ENCODE data around the gene TPST2.

Gene TPST2

DNA sequence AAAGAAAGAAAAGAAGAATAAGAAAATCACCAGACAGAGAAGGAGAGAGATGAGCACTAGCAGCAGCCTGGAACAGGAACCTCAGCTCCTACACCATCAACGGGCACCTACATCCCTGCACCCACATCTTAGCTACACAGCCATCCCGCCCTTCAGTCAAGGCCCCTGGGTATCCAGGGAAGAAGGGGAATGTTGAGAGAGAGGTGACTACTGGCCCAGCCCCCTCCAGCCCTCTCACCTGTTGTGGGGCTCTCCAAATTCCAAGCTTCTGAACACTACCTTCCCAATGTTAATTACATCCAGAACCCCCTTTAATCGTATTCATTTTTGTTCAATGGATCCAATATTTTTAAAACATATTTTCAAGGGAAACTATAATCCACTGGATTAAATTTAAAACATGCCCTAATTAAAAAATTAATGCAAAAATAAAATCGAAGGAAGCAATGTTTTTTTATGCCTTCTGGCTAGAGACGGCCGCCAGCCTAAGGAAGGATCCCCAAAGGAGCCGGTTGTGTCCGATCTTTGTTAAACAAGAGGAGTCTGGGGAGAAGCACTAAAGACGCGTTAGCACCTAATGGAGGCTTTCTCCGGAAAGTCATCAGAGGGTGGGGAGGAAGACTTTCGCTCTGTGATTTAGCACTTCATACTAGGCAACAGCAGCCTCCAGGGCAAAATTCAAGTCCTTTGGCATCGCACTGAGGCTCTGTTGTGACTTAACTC is 9.5 kb downstream of the TPST2 start:
- DNase-seq (ENCODE audit: low read depth in 2 of 2): no peak

DNA sequence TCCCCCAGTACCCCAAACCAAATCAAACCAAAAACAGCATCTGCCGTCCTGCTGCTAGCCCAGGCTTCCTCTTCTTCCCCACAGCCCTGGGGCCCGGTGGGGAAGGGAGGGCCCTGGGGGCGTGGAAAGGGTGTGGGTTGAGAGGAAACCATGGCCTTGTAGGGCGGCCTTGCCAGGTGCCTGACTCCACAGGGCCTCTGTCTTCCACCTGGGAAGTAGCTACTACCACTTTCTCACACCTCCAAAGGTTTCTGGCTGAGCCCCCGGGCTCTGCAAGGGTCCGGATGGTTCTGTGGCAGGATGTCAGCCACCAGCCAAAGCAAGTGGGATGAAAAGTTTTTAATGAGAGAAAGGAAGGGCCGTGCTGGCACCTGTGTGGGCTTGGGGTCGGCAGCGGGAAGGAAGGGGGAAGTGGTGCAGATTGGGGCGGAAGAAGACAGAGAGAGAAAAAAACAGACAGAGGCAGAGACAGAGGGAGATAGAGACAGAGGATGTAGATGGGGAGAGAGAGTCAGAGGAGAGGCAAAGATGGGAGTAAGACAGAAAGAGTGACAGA is 10.5 kb downstream of the TPST2 start:
- DNase-seq (ENCODE audit: low read depth in 2 of 2): no peak

DNA sequence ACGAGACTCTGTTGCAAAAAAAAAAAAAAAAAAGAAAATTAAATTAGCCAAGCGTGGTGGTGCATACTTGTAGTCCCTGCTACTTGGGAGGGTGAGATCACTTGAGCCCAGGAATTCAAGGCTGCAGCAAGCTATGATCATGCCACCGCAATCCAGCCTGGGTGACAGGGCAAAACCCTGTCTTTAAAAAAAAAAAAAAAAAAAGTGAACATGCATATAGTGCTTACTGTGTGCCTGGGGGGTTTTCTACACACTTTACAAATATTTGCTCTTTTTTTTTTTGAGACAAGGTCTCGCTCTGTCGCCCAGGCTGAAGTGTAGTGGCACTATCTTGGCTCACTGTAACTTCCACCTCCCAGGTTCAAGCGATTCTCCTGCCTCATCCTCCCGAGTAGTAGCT is 12.9 kb downstream of the TPST2 start:
- DNase-seq (ENCODE audit: low read depth in 2 of 2): no peak

DNA sequence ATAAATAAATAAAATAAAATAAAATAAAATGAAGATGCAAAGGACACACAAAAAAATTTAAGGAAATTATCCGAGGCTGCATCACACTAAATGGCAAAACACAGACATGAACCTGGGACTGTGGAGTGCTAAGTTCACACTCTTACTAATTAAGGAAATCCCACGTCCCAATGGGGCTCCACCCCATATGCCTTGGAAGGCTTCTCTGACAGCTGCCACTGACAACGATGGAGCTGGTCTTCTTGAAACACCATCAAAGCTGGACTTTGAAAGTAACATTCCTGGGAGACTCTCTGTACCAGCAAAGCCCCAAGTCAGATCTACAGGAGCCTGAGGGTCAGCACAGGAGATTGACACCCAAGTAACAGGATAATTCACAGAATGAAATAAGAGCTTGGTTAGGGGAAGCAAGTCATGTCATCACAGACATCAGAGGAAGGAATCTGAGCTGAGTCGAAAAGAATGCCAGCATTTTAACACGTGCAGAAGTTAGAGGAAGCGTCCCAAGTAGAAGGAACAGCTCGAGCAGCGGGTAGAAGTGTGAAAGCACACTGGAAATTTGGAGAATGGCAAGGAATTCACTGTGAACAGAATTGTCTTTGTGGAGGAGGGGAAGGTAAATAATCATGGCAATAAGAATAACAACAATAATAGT is 13.8 kb downstream of the TPST2 start:
- no peak for DNase-seq (ENCODE audit: low read depth in 2 of 2)

DNA sequence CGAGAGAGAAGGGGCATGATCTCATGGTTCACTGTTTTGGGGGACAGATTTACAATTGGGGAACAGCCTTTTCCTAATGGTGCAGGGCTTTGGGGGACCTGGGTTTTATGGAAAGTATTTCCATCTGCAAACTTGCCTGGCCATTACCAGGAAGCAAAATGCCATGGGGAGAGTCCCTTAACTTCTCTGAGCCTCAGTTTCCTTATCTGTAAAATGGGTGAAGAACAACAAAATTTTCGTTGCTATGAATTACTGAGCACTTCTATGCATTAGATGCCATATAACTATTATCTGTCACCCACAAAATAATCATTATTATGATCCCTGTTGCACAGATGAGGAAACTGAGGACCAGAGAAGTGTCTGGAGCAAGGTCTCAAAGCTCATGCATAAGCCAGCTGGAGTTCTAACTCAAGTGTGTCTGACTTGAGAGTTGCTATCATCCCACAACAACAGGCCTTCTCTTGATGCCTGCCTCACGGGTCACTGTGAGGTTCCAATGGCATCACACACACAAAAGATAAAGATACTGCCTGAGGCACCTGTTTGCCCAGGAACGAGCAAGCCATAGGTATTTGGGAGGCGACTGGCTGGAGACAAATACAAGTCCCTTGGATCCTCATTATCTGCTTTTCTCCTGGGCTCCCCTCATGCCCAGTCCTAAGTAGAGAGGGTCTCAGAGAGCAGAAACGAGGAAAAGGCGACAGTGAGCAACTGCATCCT is 15.8 kb downstream of the TPST2 start:
- no peak for DNase-seq (ENCODE audit: low read depth in 2 of 2)

DNA sequence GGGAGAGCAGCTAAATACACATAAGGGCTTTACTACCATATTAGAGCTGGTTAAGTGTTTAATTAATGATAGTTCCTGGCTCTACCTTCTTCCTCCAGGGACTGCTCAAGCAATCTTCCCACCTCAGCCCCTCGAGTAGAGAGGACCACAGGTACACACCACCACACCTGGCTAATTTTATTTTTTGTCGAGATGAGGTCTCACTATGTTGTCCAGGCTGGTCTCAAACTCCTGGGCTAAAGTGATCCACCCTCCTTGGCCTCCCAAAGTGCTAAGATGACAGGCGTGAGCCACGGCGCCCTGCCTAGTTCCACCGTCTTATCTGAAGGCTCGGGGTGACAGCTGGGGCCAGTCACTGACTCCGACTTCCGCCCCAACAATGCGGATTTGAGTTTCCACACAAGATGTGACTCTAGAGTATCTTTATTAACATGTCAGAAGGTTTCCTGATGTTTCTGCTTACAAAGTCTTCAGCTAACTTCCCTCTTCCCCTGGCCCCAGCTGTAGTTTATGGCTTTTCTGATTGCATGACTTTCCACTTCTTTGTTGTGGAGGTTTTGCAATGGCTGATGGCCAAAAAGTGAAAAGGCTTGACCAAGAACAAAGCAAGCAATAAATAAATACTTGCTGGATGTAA is 16.8 kb downstream of the TPST2 start:
- DNase-seq (ENCODE audit: low read depth in 2 of 2): no peak

DNA sequence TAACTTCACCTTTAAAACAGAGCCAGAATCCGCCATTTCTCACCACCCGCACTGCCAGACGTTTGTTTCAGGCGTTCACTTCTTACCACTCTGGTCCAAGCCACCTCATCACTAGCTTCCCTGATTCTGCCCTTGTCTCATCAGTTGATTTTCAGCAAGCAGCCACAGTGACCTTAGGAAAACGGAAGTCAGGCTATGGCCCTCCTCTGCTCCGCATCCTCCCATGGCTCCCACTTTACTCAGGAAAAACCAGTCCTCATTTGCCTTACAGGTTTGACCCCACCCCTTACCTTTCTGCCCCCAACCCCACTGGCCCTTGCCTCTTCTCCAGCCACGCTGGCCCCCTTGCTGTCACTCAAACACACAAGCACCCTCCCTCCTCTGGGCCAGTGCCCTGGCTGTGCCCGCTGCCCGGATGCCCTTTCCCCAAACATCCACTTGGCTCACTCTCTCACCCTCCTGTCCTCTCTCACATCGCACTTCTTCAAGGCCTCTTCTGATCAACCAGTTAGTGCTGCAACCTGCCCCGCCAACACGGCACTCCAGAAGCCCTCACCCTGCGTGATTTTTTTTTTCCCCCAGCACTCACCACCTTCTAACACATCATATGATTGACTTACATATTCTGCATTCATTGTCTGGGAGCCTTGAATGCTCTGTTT is 18.9 kb downstream of the TPST2 start:
- DNase-seq (ENCODE audit: low read depth in 2 of 2): no peak

DNA sequence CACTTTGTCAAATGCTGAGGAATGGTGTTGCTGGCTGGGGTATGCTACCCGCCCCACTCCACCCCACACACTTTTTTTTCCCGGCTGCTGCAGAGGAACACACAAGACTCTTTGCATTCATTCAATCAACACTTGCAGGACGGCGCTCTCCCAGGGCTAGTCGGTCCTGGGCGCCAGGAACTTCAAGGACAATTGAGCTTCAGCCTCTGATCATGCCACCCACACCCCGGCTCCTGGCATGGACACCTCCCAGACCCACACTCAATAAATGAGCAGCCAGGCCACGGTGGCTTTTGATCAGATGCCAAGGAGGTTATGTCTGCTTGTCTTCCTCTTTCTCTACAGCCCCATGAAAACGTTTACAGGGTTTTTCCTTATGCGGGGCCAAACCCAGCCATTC is 19.8 kb downstream of the TPST2 start:
- DNase-seq (ENCODE audit: low read depth in 2 of 2): no peak

DNA sequence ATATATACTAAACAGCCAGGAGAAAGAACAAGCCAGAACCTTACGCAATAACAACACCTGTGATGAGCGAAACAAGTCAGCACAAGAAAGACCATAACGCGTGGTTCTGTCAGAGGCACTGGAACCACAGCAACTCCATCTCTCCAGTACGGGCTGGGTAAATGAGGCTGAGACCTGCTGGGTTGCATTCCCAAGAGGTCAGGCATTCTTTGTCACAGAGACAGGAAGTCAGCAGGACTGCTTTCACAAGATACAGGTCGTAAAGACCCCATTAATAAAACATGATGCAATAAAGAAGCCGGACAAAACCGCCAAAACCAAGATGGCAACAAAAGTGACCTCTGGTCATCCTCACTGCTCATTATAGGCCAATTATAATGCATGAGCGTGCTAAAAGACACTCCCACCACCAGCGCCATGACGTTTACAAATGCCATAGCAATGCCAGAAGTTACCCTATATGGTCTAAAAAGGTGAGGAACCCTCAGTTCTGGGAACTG is 21.7 kb downstream of the TPST2 start:
- DNase-seq (ENCODE audit: low read depth in 2 of 2): no peak

DNA sequence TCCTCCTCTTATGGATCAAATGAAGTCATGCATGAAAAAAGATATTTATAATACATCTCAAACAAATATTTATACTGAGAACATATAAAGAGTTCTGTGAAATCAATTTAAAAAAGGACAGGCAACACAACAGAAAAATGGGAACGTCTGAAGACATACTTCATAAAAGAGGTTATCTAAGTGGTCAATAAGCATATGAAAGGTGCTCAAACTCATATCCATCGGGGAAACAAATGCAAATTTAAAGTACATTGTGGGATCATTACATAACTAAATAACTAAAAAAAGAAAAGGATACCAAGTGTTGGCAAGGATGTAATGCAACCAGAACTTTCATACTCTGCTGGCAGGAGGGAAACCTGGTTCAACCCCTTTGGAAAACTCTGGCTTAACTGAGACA is 22.3 kb downstream of the TPST2 start:
- no peak for DNase-seq (ENCODE audit: low read depth in 2 of 2)

DNA sequence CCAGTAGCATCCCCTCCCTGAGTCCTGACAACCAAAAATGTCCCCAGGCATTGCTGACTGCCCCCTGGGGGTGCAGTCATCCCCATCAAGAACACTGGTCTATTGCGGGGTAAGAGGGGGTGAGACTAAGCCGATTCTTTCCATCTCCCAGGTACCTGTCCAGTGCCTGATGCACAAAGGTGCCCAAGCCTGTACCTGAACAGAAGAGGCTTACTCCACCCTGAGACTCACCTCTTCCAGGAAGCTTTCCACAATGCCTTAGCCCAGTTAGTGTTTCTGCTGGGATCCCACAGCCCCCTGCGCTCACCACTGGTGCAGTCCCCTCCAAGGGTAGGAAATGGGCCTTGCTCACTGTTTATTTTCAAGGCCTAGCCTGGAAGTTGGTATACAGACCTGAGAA is 22.9 kb downstream of the TPST2 start:
- no peak for DNase-seq (ENCODE audit: low read depth in 2 of 2)

DNA sequence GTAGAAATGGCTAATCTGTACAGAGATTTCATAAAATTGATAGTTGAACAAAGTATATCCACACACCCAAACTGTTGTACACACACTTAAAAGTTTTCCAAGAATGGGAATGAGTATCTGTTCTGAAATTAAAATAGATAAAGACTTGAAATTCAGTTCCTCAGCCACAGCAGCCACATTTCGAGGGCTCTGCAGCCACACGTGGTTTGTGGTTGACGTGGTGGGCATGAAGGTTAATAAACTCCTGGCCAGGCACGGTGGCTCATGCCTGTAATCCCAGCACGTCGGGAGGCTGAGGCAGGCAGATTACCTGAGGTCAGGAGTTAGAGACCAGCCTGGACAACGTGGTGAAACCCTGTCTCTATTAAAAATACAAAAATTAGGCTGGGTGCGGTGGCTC is 24.0 kb downstream of the TPST2 start:
- DNase-seq (ENCODE audit: low read depth in 2 of 2): no peak

DNA sequence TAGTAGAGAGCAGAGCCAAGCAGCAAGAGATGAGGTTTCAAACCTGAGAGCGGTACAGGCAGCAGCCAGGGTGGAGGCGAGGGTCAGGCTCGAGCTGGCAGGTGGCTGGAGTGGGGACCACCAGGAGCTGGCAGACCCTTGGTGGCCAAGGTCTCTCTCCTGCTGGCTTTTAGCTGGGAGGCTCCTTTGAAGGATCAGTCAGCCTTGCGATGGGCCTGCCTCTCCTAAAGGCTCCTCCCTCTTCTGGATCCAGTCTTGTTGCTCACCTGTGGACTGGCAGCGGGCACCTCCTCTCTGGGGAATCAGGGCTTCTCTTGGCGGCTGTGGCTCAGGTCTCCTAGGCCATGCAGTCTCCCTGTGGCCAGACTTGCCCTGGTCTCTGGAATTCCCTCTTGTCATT is 24.8 kb downstream of the TPST2 start:
- DNase-seq (ENCODE audit: low read depth in 2 of 2): no peak

DNA sequence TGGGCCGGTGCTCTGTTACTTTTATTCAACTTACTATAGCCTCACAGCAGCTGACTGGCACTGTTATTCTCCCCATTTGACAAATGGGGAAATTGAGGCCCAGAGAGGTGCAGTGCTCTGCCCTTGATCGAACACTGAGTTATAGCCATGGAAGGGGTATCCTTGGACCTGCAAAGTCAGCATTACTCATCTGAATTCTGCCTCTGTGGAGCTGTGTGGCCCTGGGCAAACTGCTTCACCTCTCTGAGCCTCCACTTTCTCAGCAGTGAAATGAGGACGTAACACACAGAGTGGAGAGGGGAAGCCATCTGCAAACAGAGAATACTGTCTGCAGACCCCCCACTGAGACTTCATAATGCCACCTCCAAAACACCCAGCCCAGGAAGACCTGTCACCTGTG is 25.3 kb downstream of the TPST2 start:
- DNase-seq (ENCODE audit: low read depth in 2 of 2): no peak

DNA sequence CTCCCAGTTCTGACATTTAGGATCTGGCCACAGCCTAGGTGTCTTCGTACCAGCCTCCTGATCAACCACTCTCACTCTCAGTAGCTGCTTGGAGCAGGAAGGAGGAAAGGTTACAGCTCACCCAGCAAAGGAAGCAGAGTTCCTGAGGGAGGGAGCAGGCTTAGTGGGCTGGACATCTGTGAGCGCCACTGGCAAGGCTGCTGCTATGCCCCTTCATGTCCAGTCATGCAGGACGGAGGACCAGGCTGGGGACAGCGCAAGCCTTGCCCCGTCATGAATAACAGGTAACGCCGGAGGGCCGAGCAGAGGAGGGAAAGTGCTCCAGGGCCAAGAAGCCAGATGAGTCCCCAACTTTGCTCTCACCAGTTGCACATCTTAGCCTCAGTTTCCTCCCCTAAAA is 25.8 kb downstream of the TPST2 start:
- no peak for DNase-seq (ENCODE audit: low read depth in 2 of 2)

DNA sequence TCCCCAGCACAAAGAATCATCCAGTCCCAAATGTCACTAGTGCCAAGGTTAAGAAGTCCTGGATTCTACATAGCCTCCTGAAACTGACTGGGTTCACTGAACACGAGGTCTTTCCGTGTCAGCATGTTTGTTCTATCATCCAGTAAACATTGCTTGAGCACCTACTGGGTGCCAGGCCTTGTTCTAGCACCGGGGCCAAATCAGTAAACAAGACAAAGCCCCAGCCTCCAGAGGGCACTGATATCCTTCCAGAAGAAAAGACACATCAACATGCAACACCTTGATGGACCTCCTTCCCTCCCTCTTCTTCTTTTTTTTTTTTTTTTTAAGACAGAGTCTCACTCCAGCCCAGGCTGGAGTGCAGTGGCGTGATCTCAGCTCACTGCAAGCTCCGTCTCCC is 26.9 kb downstream of the TPST2 start:
- no peak for DNase-seq (ENCODE audit: low read depth in 2 of 2)

DNA sequence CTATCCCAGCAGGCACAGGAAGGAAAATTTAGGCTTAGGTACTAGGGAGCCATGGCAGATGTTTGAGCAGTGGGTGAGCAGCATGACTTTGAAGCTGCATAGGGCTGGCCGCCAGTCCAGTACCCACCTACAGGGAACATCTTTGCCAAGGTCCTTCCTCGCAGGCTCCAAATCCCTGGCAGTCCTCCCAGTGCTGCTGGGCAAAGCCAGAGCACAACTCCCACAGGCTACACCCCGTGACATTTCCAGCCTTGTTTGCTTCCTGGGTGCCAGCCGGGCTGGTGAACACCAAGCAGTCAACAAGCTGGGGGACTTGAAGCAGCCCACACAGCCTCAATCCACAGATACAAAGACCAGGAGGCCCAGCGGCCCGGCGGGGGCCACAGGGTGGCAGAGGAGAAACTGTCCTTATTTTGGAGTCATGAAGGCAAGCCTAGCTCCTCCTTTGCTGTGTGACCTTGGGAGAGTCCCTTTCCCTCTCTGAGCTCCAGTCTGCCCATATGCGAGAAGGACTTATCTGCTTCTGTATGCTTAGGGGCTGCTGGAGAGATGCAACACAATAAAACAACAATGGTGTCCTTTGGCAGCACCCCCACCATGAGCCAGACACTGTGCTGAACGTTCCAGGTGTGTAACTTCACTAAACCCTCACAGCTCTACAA is 28.0 kb downstream of the TPST2 start:
- DNase-seq (ENCODE audit: low read depth in 2 of 2): no peak

DNA sequence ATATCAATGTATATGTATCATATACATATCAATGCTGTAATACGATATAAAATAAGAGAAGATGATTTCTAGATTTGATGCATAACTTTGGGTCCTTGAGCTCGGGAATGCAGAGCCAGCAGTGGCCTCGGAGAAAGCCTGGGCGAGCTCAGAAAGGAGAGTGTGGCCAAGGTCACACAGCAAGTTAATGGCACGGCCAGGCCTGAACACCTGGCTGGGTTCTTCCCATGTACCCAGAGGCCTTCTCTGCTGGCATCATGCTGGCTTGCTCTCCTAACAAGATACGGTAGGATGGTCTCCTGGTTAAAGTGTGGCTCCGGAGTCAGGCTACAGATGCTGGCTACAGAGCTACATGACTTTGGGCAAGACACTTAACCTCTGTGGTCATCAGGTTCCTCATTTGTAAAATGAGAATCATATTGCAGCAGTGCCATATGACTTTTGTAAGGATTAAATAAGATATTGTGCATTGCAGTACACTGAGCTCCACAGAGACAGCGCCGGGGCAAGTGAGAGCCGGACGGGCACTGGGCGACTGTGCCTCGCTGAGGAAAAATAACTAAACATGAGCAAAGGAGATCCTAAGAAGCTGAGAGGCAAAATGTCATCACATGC is 29.9 kb downstream of the TPST2 start:
- DNase-seq (ENCODE audit: low read depth in 2 of 2): no peak

DNA sequence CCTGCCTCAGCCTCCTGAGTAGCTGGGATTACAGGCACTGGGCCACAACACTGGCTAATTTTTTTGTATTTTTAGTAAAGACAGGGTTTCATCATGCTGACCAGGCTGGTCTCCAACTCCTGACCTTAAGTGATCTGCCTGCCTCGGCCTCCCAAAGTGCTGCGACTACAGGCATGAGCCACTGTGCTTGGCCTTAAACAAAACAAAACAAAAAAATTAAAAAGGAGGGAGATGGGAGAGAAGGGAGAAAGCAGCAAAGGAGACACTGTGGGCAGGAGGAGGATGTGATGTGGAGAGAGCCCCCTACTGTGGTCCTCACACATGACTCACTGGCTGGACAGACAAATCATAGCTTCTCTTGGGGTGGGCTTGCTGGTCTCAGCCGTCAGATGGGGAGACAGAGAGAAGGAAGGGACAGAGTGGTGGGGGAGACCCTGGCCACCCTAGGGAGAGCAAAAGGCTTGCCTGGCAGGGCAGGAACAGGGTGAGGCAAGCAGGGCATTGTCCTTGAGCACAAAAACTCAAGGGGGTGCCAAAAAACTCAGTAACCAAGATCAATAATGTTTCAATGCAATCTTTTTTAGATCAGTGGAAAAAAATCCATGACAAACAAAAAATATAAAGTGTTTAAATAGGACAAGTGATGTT is 31.6 kb downstream of the TPST2 start:
- no peak for DNase-seq (ENCODE audit: low read depth in 2 of 2)

DNA sequence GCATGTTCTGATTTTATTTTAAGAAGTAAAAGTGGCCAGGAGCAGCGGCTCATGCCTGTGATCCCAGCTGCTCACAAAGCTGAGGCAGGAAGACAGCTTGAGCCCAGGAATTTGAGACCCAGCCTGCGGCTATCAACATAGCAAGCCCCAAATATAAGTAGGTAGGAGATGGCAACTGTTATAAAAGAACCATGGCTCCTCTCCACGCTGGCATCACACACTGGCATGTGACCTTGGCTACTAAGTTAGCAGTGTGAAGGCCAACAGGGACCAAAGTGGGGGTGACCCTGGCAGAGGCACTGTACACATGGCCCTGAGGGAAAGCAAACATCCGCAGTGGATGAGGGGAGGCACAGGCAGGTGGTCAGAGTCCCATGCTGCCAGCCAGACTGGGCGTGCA is 33.0 kb downstream of the TPST2 start:
- no peak for DNase-seq (ENCODE audit: low read depth in 2 of 2)

Measured in stimulated activated CD8-positive, alpha-beta memory T cell treated with anti-CD3 and anti-CD28 coated beads, Interleukin-7, amount 100 ng/mL, for 1 hour (primary cell).